KOPT-K1 (cell line): ENCODE results near the gene KLK3.

Experiments
- H3K27ac ChIP-seq: fragments of 200-600 bp; sonication (generic); 2 replicates; pipeline ENCODE4 v1.5.1; 2016; ENCODE audit warnings: antibody characterized with exemption, mild to moderate bottlenecking, low read depth, low read length; ENCODE audit not compliant: poor library complexity, severe bottlenecking
- H3K36me3 ChIP-seq: fragments of 200-600 bp; sonication (generic); 2 replicates; pipeline ENCODE4 v1.5.1; 2017; ENCODE audit warnings: antibody characterized with exemption, mild to moderate bottlenecking, low read length, moderate library complexity; ENCODE audit not compliant: insufficient read depth
- H3K9me3 ChIP-seq: fragments of 200-600 bp; sonication (generic); 2 replicates; pipeline ENCODE4 v1.5.1; 2017; ENCODE audit warnings: antibody characterized with exemption, low read length, mild to moderate bottlenecking; ENCODE audit not compliant: insufficient read depth, poor library complexity, severe bottlenecking

KLK3 gene

GRCh38 chr19:50823389-50824042 is 31.2 kb upstream of the KLK3 start, which contains the start of gene KLK1:
TSS of gene KLK1 (minus strand) at chr19:50823787. CDS start at chr19:50823748, 39 bp downstream.
- Histone ChIP-seq H3K27ac (no peak within 1 kb of the TSS), H3K9me3 (no peaks in the 10 kb centered on the region), H3K36me3 (no peaks in the 10 kb centered on the region)

GRCh38 chr19:50826492-50827240 is 28.0 kb upstream of the KLK3 start:
- H3K36me3 ChIP-seq: no peaks in the 10 kb centered on the region
- H3K9me3 ChIP-seq: no peaks in the 10 kb centered on the region
- no peak overlapping the region for H3K27ac ChIP-seq

GRCh38 chr19:50827476-50827875 is 27.2 kb upstream of the KLK3 start:
- Histone ChIP-seq H3K9me3 (no peaks in the 10 kb centered on the region), H3K27ac (no peak overlapping the region), H3K36me3 (no peaks in the 10 kb centered on the region)

GRCh38 chr19:50829801-50830200 is 24.9 kb upstream of the KLK3 start:
- Histone ChIP-seq H3K9me3 (no peaks in the 10 kb centered on the region), H3K36me3 (no peaks in the 10 kb centered on the region), H3K27ac (no peak overlapping the region)

GRCh38 chr19:50830266-50831025 is 24.3 kb upstream of the KLK3 start:
- Histone ChIP-seq H3K36me3 (no peaks in the 10 kb centered on the region), H3K9me3 (no peaks in the 10 kb centered on the region), H3K27ac (no peak overlapping the region)

- no peaks in the 10 kb centered on the region for H3K9me3 ChIP-seq
These were observed 23.7 kb upstream of the KLK3 start for GRCh38 chr19:50831026-50831396.

GRCh38 chr19:50832666-50833065 is 22.0 kb upstream of the KLK3 start:
- H3K27ac ChIP-seq: no peak overlapping the region
- no peaks in the 10 kb centered on the region for H3K9me3 ChIP-seq
- no peaks in the 10 kb centered on the region for H3K36me3 ChIP-seq

More at GRCh38 chr19:50831026-50831396, 23.7 kb upstream of the KLK3 start:
- no peaks in the 10 kb centered on the region for H3K36me3 ChIP-seq
- H3K27ac ChIP-seq: no peak overlapping the region

GRCh38 chr19:50833117-50833801 is 21.5 kb upstream of the KLK3 start, which contains the start of gene KLK15:
TSS of gene KLK15 (minus strand) at chr19:50833574. CDS start at chr19:50831492, 2,082 bp downstream.
- Histone ChIP-seq H3K9me3 (no peaks in the 10 kb centered on the region), H3K36me3 (no peaks in the 10 kb centered on the region), H3K27ac (no peak within 1 kb of the TSS)

- H3K27ac ChIP-seq: no peak overlapping the region
- H3K36me3 ChIP-seq: no peaks in the 10 kb centered on the region
- H3K9me3 ChIP-seq: no peaks in the 10 kb centered on the region
These were observed 20.9 kb upstream of the KLK3 start for GRCh38 chr19:50833802-50834167.

GRCh38 chr19:50835103-50835784 is 19.5 kb upstream of the KLK3 start:
- Histone ChIP-seq H3K27ac (no peak overlapping the region), H3K9me3 (no peaks in the 10 kb centered on the region), H3K36me3 (no peaks in the 10 kb centered on the region)

- no peak overlapping the region for H3K27ac ChIP-seq
- no peaks in the 10 kb centered on the region for H3K36me3 ChIP-seq
These were observed 18.8 kb upstream of the KLK3 start for GRCh38 chr19:50835785-50836542.

GRCh38 chr19:50836543-50837195 is 18.0 kb upstream of the KLK3 start:
- no peaks in the 10 kb centered on the region for H3K36me3 ChIP-seq
- H3K9me3 ChIP-seq: no peaks in the 10 kb centered on the region
- no peak overlapping the region for H3K27ac ChIP-seq

More at GRCh38 chr19:50835785-50836542, 18.8 kb upstream of the KLK3 start:
- H3K9me3 ChIP-seq: no peaks in the 10 kb centered on the region

GRCh38 chr19:50837300-50837699 is 17.4 kb upstream of the KLK3 start:
- H3K36me3 ChIP-seq: no peaks in the 10 kb centered on the region
- no peak overlapping the region for H3K27ac ChIP-seq
- no peaks in the 10 kb centered on the region for H3K9me3 ChIP-seq
